GM12891 (cell line): ENCODE results near the gene CEP350.

Source experiments
- DNase-seq: peaks from one replicate; pipeline ENCODE4 v3.0.0; 2011; ENCODE audit warnings: low spot score; ENCODE audit not compliant: insufficient read length
- FAIRE-seq: peaks from 2 replicates; lab custom pipeline; 2011; peaks lifted over from hg19 to GRCh38; lab: Jason Lieb, UNC
- PAX5 ChIP-seq: IDR thresholded peaks from 2 replicates; pipeline ENCODE4 v1.6.1; 2011; ENCODE audit warnings: low read length, moderate library complexity, mild to moderate bottlenecking; ENCODE audit not compliant: insufficient read depth, severe bottlenecking
- POLR2A ChIP-seq: IDR thresholded peaks from 2 replicates; pipeline ENCODE4 v1.6.1; 2011; ENCODE audit warnings: low read depth, low read length, control low read depth
- POLR2AphosphoS5 ChIP-seq: IDR thresholded peaks from 2 replicates; pipeline ENCODE4 v1.6.1; 2011; ENCODE audit warnings: low read depth, low read length, control low read depth
- POU2F2 ChIP-seq: IDR thresholded peaks from 2 replicates; pipeline ENCODE4 v1.6.1; 2011; ENCODE audit warnings: low read depth, mild to moderate bottlenecking, control low read depth, low read length, moderate library complexity
- SPI1 ChIP-seq: IDR thresholded peaks from 2 replicates; pipeline ENCODE4 v1.6.1; 2011; ENCODE audit warnings: low read depth, low read length, control low read depth
- TAF1 ChIP-seq: IDR thresholded peaks from 2 replicates; pipeline ENCODE4 v1.6.1; 2011; ENCODE audit warnings: low read depth, low read length, control low read depth

The CEP350 gene

DNA sequence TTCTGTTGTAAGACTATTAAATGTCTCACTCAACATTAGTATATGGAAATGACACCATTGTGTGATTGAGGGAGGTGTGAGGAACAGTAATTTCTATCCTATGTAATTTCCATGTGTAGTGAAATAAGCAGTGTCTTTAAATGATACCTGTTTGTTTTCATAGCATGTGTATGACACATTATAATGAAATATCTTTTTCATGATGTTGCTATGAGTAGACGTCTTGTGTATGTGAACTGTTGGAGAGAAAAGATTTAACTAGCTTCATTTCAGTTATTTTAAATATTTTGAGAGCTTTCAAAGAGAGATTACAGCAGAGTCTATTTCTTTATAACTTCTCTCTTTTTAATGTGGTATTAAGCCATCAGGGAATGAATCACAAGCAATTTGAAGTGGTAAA, 128.6 kb downstream of the CEP350 start:
- FAIRE-seq = no peak
- no peak for DNase-seq
- TF ChIP-seq TAF1 (no peak), SPI1 (no peak), POLR2A (no peak), PAX5 (no peak), POU2F2 (no peak), POLR2AphosphoS5 (no peak)

DNA sequence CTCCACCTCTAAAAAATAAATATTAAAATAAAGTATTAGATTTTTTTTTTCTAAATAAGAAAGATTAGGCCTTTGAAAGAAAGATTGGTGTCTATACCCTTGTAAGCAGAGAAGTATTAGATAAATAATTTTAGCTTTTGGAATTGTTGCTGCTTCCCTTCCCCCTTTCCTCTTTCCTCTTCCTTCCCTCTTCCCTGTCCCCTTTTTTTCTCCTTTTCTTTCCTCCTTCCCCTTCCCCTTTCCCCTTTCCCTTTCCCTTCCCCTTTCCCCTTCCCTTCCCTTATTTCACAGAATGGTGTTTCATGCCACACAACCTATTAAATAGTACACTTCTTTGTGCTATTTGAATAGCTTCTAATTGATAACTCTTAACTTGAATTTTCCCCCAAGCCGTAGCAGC, 130.3 kb downstream of the CEP350 start:
- no peak for DNase-seq
- TF ChIP-seq POU2F2 = no peak
- TF ChIP-seq SPI1 = no peak
- no peak for TF ChIP-seq POLR2A
- no peak for TF ChIP-seq PAX5
- TF ChIP-seq POLR2AphosphoS5 = no peak
- no peak for TF ChIP-seq TAF1
- no peak for FAIRE-seq

DNA sequence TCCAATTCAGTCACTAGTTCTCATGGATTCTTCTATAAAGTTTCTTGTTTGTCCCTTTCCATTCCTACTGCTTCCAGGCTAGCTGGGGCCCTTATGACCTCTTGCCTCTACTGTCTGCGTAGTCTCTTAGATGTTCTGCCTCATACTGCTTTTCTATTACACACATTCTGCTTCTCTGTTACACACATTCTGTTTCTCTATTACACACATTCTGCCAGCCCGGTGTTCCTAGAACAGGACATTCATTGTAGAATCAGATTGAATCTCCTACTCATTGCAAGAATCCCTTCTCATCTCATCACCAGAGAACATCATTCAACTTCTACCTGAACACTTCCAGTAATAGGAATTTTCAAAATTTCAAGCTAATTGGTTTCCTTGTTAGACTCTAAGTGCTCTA, 130.7 kb downstream of the CEP350 start:
- FAIRE-seq = no peak
- no peak for DNase-seq
- TF ChIP-seq POLR2AphosphoS5 = no peak
- no peak for TF ChIP-seq SPI1
- no peak for TF ChIP-seq TAF1
- no peak for TF ChIP-seq POLR2A
- TF ChIP-seq POU2F2 = no peak
- no peak for TF ChIP-seq PAX5

DNA sequence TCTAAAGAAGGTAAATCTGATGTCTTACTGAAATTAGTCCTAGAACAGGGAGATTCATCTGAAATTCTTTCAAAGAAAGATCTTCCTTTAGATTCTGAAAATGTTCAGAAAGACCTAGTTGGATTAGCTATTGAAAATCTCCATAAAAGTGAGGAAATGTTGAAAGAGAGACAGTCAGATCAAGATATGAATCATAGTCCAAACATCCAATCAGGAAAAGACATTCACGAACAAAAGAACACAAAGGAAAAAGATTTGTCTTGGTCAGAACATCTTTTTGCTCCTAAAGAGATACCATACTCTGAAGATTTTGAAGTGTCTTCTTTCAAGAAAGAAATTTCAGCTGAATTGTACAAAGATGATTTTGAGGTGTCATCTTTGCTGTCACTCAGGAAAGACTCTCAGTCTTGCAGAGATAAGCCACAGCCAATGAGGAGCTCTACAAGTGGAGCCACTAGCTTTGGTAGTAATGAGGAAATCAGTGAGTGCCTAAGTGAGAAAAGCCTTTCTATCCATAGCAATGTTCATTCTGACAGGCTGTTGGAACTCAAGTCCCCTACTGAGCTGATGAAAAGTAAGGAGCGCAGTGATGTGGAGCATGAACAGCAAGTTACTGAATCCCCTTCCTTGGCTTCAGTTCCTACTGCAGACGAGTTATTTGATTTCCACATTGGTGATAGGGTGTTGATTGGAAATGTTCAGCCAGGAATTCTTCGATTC, 138.5 kb downstream of the CEP350 start:
- no peak for DNase-seq
- TF ChIP-seq POU2F2 (no peak), SPI1 (no peak), TAF1 (no peak), POLR2AphosphoS5 (no peak), PAX5 (no peak)
- FAIRE-seq = no peak

DNA sequence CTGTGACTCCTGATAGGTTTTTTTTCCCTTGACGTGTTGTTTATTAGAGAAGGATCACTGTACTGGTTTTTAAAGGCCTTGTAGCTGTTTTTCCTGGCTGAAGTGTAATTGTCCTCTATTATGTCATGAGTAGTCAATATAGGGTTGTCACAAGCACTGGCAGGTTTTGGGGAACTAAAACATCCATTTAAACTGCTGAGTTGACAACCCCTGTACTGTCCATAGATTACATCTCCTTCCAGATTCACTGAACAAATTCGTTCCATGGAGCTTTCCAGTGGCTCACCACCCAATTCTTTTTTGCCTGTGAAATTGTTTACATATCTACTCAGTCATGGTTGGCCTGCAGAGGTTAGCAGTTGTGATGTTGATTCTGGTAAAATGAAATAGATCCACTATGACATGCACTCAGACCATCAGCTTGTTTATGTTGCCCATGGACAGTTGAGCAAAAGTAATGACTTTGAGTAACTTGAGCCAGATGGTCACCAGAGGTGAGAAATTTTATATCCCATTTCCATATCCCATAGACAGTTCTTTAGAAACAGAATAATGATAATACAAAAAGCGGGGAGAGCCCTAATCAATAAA, 140.2 kb downstream of the CEP350 start:
- no peak for FAIRE-seq
- TF ChIP-seq POLR2A (no peak), PAX5 (no peak), POLR2AphosphoS5 (no peak), SPI1 (no peak), TAF1 (no peak), POU2F2 (no peak)
- DNase-seq = no peak

DNA sequence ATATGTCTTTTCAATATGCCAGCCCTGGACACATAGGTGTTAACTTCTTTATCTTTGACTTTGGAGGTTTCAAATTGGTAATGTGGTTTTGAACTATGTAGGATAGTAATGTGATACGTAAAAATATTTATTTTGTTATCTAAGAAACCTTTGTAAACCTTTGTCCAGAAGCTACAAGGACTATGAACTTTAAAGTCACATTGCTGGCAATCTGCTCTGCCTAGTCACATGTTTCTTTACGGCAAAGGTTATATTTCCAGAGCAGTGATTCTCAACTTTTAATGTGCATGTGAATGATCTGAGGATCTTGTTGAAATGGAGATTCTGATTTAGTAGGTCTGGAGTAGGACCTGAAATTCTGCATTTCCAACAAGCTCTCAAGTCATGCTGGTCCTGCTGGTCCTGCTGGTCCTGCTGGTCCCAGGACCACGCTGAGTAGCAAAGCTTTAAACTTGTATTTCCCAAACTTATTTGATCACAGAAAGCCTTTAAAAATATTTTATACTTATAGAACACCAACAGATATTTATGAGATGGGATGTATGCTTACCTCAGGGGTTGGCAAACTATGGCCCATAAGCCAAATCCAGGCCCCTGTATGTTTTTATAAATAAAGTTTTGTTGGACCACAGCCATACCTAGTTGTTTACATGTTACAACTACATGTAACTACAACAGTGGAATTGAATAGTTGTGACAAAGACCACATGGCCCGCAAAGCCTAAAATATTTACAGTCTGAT, 142.1 kb downstream of the CEP350 start:
- TF ChIP-seq POLR2A (no peak), TAF1 (no peak), POLR2AphosphoS5 (no peak), POU2F2 (no peak), SPI1 (no peak), PAX5 (no peak)
- FAIRE-seq (no peak), DNase-seq (no peak)

DNA sequence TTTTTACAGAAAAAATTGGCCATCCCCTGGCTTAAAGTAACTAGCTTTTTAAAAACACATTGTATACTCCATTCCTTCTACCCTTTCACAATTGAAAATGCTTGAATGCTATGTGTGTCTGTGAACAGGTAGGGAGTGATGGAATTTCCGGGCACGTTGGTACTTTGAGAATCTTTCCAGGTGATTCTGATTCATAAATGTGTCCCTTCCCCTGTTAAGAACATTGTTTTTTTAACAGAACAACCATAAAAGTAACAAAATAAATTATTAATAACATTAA, 142.7 kb downstream of the CEP350 start:
- TF ChIP-seq POU2F2 (no peak), POLR2A (no peak), PAX5 (no peak), POLR2AphosphoS5 (no peak), TAF1 (no peak), SPI1 (no peak)
- DNase-seq (no peak), FAIRE-seq (no peak)

DNA sequence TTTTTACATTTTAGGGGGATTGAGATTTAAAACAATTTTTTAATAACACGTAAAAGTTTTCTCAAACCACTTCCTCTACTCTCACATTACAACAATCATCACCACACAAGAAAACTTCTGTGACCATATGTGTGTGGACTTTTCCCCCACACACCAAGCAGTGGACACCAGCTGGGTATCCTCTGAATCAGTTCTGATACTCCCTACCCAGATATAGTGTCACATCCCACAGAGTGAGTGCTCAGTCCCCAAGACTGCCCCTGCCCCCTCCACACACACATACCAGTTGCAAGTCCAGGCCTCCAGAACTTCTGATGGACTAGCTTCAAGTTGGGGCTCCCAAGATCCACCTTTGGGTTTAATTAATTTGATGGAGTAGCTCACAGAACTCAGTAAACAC, 146.8 kb downstream of the CEP350 start:
- FAIRE-seq = no peak
- no peak for TF ChIP-seq TAF1
- TF ChIP-seq SPI1 = no peak
- no peak for TF ChIP-seq POLR2A
- TF ChIP-seq POU2F2 = no peak
- DNase-seq = no peak

DNA sequence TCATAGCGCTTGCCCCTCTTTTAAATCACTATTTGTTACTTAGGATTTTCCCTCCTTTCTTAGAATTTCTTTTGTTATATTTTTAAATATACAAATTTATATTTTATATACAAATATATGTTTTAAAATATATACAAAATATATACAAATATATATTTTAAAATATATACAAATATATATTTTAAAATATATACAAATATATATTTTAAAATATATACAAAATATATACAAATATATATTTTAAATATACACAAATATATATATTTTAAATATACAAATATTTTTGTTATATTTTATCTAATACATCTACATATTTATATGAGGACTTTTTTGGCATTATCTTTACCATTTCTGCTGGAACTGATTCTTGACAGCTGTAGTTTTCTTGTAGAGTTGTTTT, 149.2 kb downstream of the CEP350 start:
- DNase-seq (no peak), FAIRE-seq (no peak)
- no peak for TF ChIP-seq POLR2A
- TF ChIP-seq SPI1 = no peak
- no peak for TF ChIP-seq POLR2AphosphoS5
- TF ChIP-seq PAX5 = no peak
- no peak for TF ChIP-seq POU2F2
- TF ChIP-seq TAF1 = no peak
